ENCODE data around the gene ERI2. TPM values are rescaled to one million over a fixed set of nuclear protein-coding genes. Genes with fewer than 3 reads are reported as not detected.

The ERI2 gene
- total and polyA plus RNA-seq, 10 donors = 2.5 to 15.3 (median 8.0) TPM

- no peak for DNase-seq
- Histone ChIP-seq H3K27ac (no peak overlapping the region), H3K36me3 (peaks cover 0 to 20% (median 0%) of the 10 kb centered on the region in 6 donors), H3K4me3 (no peak overlapping the region), H3K4me1 (no peaks in the 10 kb centered on the region), H3K27me3 (replicated peaks in 1 of 7) (no peaks in the 10 kb centered on the region), H3K9me3 (no peaks in the 10 kb centered on the region)
- intact Hi-C loops (cut with DNase I; ENCODE audit: low total_unique reads) = no loop called here
- TF ChIP-seq POLR2AphosphoS5 (IDR thresholded peaks at IDR 0.05) (no peak), POLR2A (IDR thresholded peaks at IDR 0.05) (no peak)
- TF ChIP-seq, protein P1, sequence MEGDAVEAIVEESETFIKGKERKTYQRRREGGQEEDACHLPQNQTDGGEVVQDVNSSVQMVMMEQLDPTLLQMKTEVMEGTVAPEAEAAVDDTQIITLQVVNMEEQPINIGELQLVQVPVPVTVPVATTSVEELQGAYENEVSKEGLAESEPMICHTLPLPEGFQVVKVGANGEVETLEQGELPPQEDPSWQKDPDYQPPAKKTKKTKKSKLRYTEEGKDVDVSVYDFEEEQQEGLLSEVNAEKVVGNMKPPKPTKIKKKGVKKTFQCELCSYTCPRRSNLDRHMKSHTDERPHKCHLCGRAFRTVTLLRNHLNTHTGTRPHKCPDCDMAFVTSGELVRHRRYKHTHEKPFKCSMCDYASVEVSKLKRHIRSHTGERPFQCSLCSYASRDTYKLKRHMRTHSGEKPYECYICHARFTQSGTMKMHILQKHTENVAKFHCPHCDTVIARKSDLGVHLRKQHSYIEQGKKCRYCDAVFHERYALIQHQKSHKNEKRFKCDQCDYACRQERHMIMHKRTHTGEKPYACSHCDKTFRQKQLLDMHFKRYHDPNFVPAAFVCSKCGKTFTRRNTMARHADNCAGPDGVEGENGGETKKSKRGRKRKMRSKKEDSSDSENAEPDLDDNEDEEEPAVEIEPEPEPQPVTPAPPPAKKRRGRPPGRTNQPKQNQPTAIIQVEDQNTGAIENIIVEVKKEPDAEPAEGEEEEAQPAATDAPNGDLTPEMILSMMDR (IDR thresholded peaks at IDR 0.05 in 8 of 11, conservative IDR thresholded peaks at IDR 0.05 in 3 of 11) = no peak
- WGBS, 5 donors = 85 to 92% (median 92%) methylated on average over 5 of the region's 5 CpGs
Observed at GRCh38 chr16:20791923-20792612, 14.2 kb downstream of the ERI2 start.

DNA sequence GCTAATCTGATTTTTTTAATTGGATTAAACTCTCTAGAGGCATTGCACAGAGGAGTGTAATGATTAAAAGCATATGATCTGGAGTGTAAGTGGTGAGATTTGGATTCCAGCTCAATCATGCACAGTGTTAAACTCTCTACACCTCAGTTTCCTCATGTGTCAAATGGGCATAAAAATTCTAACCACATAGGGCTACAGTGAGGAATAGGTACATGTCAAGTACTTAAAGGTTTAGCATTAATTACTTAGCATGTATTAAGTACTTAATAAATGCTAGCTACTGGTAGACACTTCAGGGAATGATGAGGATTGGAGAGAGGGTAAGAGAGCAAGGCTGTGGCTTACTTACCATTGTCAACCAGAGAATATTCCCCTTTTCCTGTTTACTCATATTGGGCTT, 17.1 kb downstream of the ERI2 start:
- intact Hi-C loops (cut with DNase I; ENCODE audit: low total_unique reads) = no loop called here
- no peaks in the 10 kb centered on the region for H3K27me3 ChIP-seq (replicated peaks in 1 of 7)
- no peaks in the 10 kb centered on the region for H3K4me1 ChIP-seq
- no peak overlapping the region for H3K4me3 ChIP-seq
- no peak overlapping the region for H3K27ac ChIP-seq
- H3K36me3 ChIP-seq = no peaks in the 10 kb centered on the region
- no peak for DNase-seq
- TF ChIP-seq, protein P1 (IDR thresholded peaks at IDR 0.05 in 8 of 11, conservative IDR thresholded peaks at IDR 0.05 in 3 of 11) = no peak
- TF ChIP-seq POLR2A (IDR thresholded peaks at IDR 0.05) = no peak
- no peak for TF ChIP-seq POLR2AphosphoS5 (IDR thresholded peaks at IDR 0.05)
- H3K9me3 ChIP-seq = peaks cover 0 to 3% (median 0%) of the 10 kb centered on the region in 8 donors

DNA sequence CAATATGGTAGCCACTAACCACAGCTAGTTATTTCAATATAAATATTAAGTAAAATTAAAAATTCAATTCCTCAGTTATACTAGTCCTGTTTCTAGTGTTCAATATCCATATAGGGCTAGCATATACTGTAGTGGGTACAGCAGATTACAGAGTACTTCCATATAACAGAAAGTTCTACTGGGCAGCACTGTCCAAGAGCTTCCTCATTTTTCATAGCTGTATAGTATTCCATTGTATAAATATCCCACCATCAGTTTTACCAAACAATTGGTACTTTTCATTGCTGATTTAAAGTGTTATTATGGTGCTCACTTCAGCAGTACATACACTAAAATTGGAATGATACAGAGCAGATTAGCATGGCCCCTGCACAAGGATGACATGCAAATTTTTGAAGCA, 22.1 kb downstream of the ERI2 start:
- no peak overlapping the region for H3K4me3 ChIP-seq
- H3K27ac ChIP-seq = no peak overlapping the region
- peaks cover 0 to 9% (median 0%) of the 10 kb centered on the region in 6 donors for H3K36me3 ChIP-seq
- H3K27me3 ChIP-seq (replicated peaks in 1 of 7) = no peaks in the 10 kb centered on the region
- TF ChIP-seq, protein P1 (IDR thresholded peaks at IDR 0.05 in 8 of 11, conservative IDR thresholded peaks at IDR 0.05 in 3 of 11) = no peak
- no peak for TF ChIP-seq POLR2A (IDR thresholded peaks at IDR 0.05)
- no peak for TF ChIP-seq POLR2AphosphoS5 (IDR thresholded peaks at IDR 0.05)
- intact Hi-C loops (cut with DNase I; ENCODE audit: low total_unique reads) = no loop called here
- peaks cover 0 to 5% (median 0%) of the 10 kb centered on the region in 8 donors for H3K9me3 ChIP-seq
- H3K4me1 ChIP-seq = no peaks in the 10 kb centered on the region
- DNase-seq = no peak

DNA sequence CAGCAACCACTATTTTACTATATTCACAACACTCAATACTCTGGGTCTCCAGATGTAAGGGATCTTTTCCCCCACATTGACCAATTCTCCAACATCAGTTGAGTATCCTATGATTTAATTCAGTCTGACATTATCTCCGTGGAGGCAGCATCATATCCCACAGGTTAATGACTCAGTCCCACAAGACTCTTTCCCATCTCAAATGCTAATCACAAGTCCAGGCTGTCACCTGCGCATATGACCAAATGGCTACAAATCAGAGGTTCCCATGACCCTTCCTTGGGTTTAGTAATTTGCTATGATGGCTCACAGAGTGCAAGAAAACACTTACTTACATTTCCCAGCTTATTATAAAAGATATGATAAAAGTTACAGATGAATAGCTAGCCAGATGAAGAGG, 23.8 kb downstream of the ERI2 start:
- TF ChIP-seq, protein P1 (IDR thresholded peaks at IDR 0.05 in 8 of 11, conservative IDR thresholded peaks at IDR 0.05 in 3 of 11) = no peak
- TF ChIP-seq POLR2AphosphoS5 (IDR thresholded peaks at IDR 0.05) (no peak), POLR2A (IDR thresholded peaks at IDR 0.05) (no peak)
- Histone ChIP-seq H3K27me3 (replicated peaks in 1 of 7) (no peaks in the 10 kb centered on the region), H3K9me3 (peaks cover 0 to 5% (median 0%) of the 10 kb centered on the region in 8 donors), H3K4me3 (no peak overlapping the region), H3K27ac (no peak overlapping the region), H3K4me1 (no peaks in the 10 kb centered on the region), H3K36me3 (peaks cover 0 to 23% (median 0%) of the 10 kb centered on the region in 6 donors)
- 79 to 99% (median 96%) methylated on average over 2 of the region's 2 CpGs for WGBS, 5 donors
- intact Hi-C loops (cut with DNase I; ENCODE audit: low total_unique reads) = no loop called here
- no peak for DNase-seq
